Endothelial cell of umbilical vein (primary cell): ENCODE results near the gene MAP1B. TPM values are rescaled to one million over a fixed set of nuclear protein-coding genes. Genes with fewer than 3 reads are reported as not detected.

ENCODE experiments used
- BruUV-seq: library from RNA; stranded (reverse); fragments of 400-500 nt; replicated peaks from 2 replicates; lab custom pipeline; 2021; lab: Mats Ljungman, UMichigan
- CTCF ChIA-PET: fragments of 300-600, 350-600 bp; sonication (Branson Sonifier 250); formaldehyde crosslinking; loops from one replicate; lab custom pipeline; 2021; ENCODE audit warnings: antibody characterized with exemption, inconsistent platforms; lab: Charles Lee
- POLR2A ChIA-PET: fragments of 300-600, 350-600 bp; sonication (Branson Sonifier 250); formaldehyde crosslinking; loops from one replicate; lab custom pipeline; 2021; ENCODE audit warnings: antibody characterized with exemption, inconsistent platforms; lab: Charles Lee
- DNase-seq: peaks from one replicate; pipeline ENCODE4 v3.0.0-alpha.2; 2011; ENCODE audit warnings: low read depth, low spot score
- FAIRE-seq: peaks from 2 replicates; lab custom pipeline; 2011; peaks lifted over from hg19 to GRCh38; lab: Jason Lieb, UNC
- H2AFZ ChIP-seq: 2 replicates; pipeline ENCODE4 v1.6.0; 2012; ENCODE audit warnings: low read depth, low read length, control low read depth, inconsistent platforms
- H3K27ac ChIP-seq: 2 replicates; pipeline ENCODE4 v1.5.1; 2011; ENCODE audit warnings: low read depth, mild to moderate bottlenecking, control low read depth, low read length, moderate library complexity; ENCODE audit not compliant: insufficient read depth
- H3K27me3 ChIP-seq, 2 experiments: 2 replicates each; pipeline versions ENCODE4 v1.6.0 to v1.6.1; 2011; ENCODE audit warnings: low read length in 2 of 2, mixed read lengths in 1 of 2; ENCODE audit not compliant: control insufficient read depth in 2 of 2, insufficient read depth in 2 of 2
- H3K36me3 ChIP-seq, 2 experiments: 2 replicates in 1 of 2; 3 replicates in 1 of 2; pipeline ENCODE4 v1.5.1; 2011; ENCODE audit warnings: low read length in 2 of 2, mild to moderate bottlenecking in 1 of 2, moderate library complexity in 1 of 2; ENCODE audit not compliant: control insufficient read depth in 2 of 2, insufficient read depth in 2 of 2; ENCODE audit errors: extremely low read depth in 1 of 2
- H3K4me1 ChIP-seq: 3 replicates; pipeline ENCODE4 v1.5.1; 2011; ENCODE audit warnings: mild to moderate bottlenecking, low read length; ENCODE audit not compliant: control insufficient read depth, insufficient read depth; ENCODE audit errors: extremely low read depth
- H3K4me2 ChIP-seq: 2 replicates; pipeline ENCODE4 v1.6.1; 2011; ENCODE audit warnings: low read length, control low read depth, mixed read lengths; ENCODE audit not compliant: insufficient read depth
- H3K4me3 ChIP-seq, 3 experiments: fragments of 200-600 bp in 1 of 3; sonication (generic), shearing (Covaris generic) in 1 of 3; replicated peaks in 1 of 3; 2 replicates each; pipeline ENCODE4 v1.5.1; 2011 to 2016; ENCODE audit warnings: control low read depth in 3 of 3, low read length in 3 of 3, mild to moderate bottlenecking in 2 of 3, inconsistent platforms in 1 of 3, low read depth in 1 of 3, moderate library complexity in 1 of 3; ENCODE audit not compliant: insufficient read depth in 1 of 3
- H3K79me2 ChIP-seq: 2 replicates; pipeline ENCODE4 v1.6.0; 2012; ENCODE audit warnings: low read length, inconsistent platforms; ENCODE audit not compliant: control insufficient read depth, insufficient read depth
- H3K9ac ChIP-seq: replicated peaks from 2 replicates; pipeline ENCODE3; 2011; ENCODE audit warnings: low read length, control low read depth; ENCODE audit not compliant: insufficient read depth; ENCODE audit errors: extremely low read depth
- H3K9me1 ChIP-seq: replicated peaks from 3 replicates; pipeline ENCODE4 v1.6.0; 2011; ENCODE audit warnings: mild to moderate bottlenecking, low read length; ENCODE audit not compliant: control insufficient read depth, insufficient read depth; ENCODE audit errors: extremely low read depth
- H3K9me3 ChIP-seq: replicated peaks from 2 replicates; pipeline ENCODE4 v1.5.1; 2012; ENCODE audit warnings: low read length, inconsistent platforms; ENCODE audit not compliant: control insufficient read depth, insufficient read depth
- H4K20me1 ChIP-seq: replicated peaks from 2 replicates; pipeline ENCODE3; 2011; ENCODE audit warnings: mild to moderate bottlenecking, low read length; ENCODE audit not compliant: control insufficient read depth, insufficient read depth; ENCODE audit errors: extremely low read depth
- CTCF ChIP-seq, 2 donors: IDR thresholded peaks; 1 replicate in 1 of 2; 2 replicates in 1 of 2; pipeline ENCODE4 v1.5.1; 2011; ENCODE audit warnings: low read length in 2 of 2, mild to moderate bottlenecking in 2 of 2, moderate library complexity in 2 of 2, control low read depth in 1 of 2, inconsistent platforms in 1 of 2, low read depth in 1 of 2; ENCODE audit not compliant: insufficient read depth in 1 of 2; ENCODE audit errors: extremely low read depth in 1 of 2
- EZH2 ChIP-seq: IDR thresholded peaks from 2 replicates; pipeline ENCODE4 v1.6.1; 2012; ENCODE audit warnings: borderline replicate concordance, low read depth, mild to moderate bottlenecking, moderate library complexity, low read length, inconsistent platforms; ENCODE audit not compliant: severe bottlenecking
- FOS ChIP-seq: IDR thresholded peaks from 2 replicates; pipeline ENCODE4 v1.6.1; 2011; ENCODE audit warnings: mild to moderate bottlenecking, low read length, moderate library complexity, borderline replicate concordance; ENCODE audit not compliant: insufficient read depth
- GATA2 ChIP-seq: IDR thresholded peaks from 2 replicates; pipeline ENCODE4 v1.7.0; 2011; ENCODE audit warnings: low read depth, mild to moderate bottlenecking, moderate library complexity, mixed read lengths, low read length; ENCODE audit not compliant: insufficient read length, insufficient read depth
- JUN ChIP-seq: IDR thresholded peaks from 2 replicates; pipeline ENCODE4 v1.6.1; 2011; ENCODE audit warnings: borderline replicate concordance, low read depth; ENCODE audit not compliant: insufficient read length, insufficient read depth
- MAX ChIP-seq: IDR thresholded peaks from 2 replicates; pipeline ENCODE4 v1.6.1; 2011; ENCODE audit not compliant: insufficient read depth, insufficient read length
- MYC ChIP-seq: IDR thresholded peaks from one replicate; pipeline ENCODE4 v1.6.1; 2011; ENCODE audit warnings: mild to moderate bottlenecking, low read depth, low read length
- POLR2A ChIP-seq: IDR thresholded peaks from 2 replicates; pipeline ENCODE4 v1.6.1; 2012; ENCODE audit warnings: low read depth, mild to moderate bottlenecking, control low read depth, low read length
- POLR2AphosphoS5 ChIP-seq: IDR thresholded peaks from 2 replicates; pipeline ENCODE4 v1.6.1; 2012; ENCODE audit warnings: low read depth, mild to moderate bottlenecking, control low read depth, low read length, moderate library complexity; ENCODE audit not compliant: insufficient read depth
- dilution Hi-C: fragments of 300-500 bp; cut with MboI; formaldehyde crosslinking; loops from one replicate; pipeline ENCODE4 v1.15.0; 2019; ENCODE audit warnings: low sequenced_read_pairs; ENCODE audit not compliant: extremely low pct_ligation_motif_present
- intact Hi-C: fragments of 100-400 bp; cut with micrococcal nuclease; formaldehyde crosslinking; loops from one replicate; pipeline ENCODE4 v1.10.0; 2022
- polyA plus RNA-seq, 4 experiments: library from polyadenylated mRNA; depleted of rRNA in 3 of 4; stranded (reverse) in 3 of 4; unstranded in 1 of 4; fragments of >200 nt; gene quantifications; 2 replicates each; pipeline versions ENCODE4 v1.2.1 to v1.2.3, GENCODE V29; 2011 to 2012; ENCODE audit warnings: missing spikeins in 1 of 4
- total RNA-seq: library from RNA; stranded (reverse); gene quantifications from 2 replicates; pipeline ENCODE4 v1.2.3, GENCODE V29; 2021

Gene MAP1B
- total and polyA plus RNA-seq, 2 donors (not counting 3 experiments of a cell fraction or from before 2014, with no cell fraction given), result 55.9 to 263 TPM

GRCh38 chr5:72191404-72191803, 84.1 kb downstream of the MAP1B start:
- BruUV-seq, result no TSS peak
- Histone ChIP-seq H3K79me2 (peaks cover 42% of the 10 kb centered on the region), H3K4me1 (no peaks in the 10 kb centered on the region), H3K4me2 (no peak overlapping the region), H3K9ac (no peak overlapping the region), H3K27ac (no peak overlapping the region), H3K4me3 (no peak overlapping the region), H3K9me1 (no peaks in the 10 kb centered on the region), H3K9me3 (no peaks in the 10 kb centered on the region), H3K36me3 (peaks cover 18 to 23% of the 10 kb centered on the region in 2 experiments), H2AFZ (no peak overlapping the region), H4K20me1 (no peaks in the 10 kb centered on the region), H3K27me3 (no peaks in the 10 kb centered on the region)
- intact Hi-C loops, result no loop called here
- FAIRE-seq (no peak), DNase-seq (no peak)
- ChIA-PET CTCF (interaction anchor here (1.1 kb wide), 1 partner anchor 54 kb away, joined by 3 read pairs; no protein-coding TSS in a partner anchor), POLR2A (no interaction called here)
- TF ChIP-seq GATA2 (no peak), EZH2 (no peak), JUN (no peak), CTCF (IDR thresholded peaks at IDR 0.05; ENCODE audit: extremely low read depth in 1 of 2, insufficient read depth in 1 of 2, low read depth in 1 of 2, low read length in 2 of 2) (no peak)
- dilution Hi-C loops, result no loop called here

GRCh38 chr5:72194846-72195245, 87.6 kb downstream of the MAP1B start:
- no peaks in the 10 kb centered on the region for H3K27me3 ChIP-seq
- ChIA-PET POLR2A (interaction anchor here (0.6 kb wide), 1 partner anchor 51 kb away, joined by 3 read pairs; no protein-coding TSS in a partner anchor), CTCF (no interaction called here)
- no peaks in the 10 kb centered on the region for H3K9me3 ChIP-seq
- peaks cover 59% of the 10 kb centered on the region for H3K79me2 ChIP-seq
- no peaks in the 10 kb centered on the region for H3K9me1 ChIP-seq
- intact Hi-C loops, result no loop called here
- TF ChIP-seq FOS (no peak), POLR2A (no peak), MYC (no peak), POLR2AphosphoS5 (no peak), CTCF (IDR thresholded peaks at IDR 0.05; ENCODE audit: extremely low read depth in 1 of 2, insufficient read depth in 1 of 2, low read depth in 1 of 2, low read length in 2 of 2) (no peak), JUN (no peak), MAX (no peak), GATA2 (no peak), EZH2 (no peak)
- peaks cover 33% of the 10 kb centered on the region in 2 experiments for H3K36me3 ChIP-seq
- no peak overlapping the region for H3K9ac ChIP-seq
- dilution Hi-C loops, result no loop called here
- no peak overlapping the region for H3K27ac ChIP-seq
- no peak overlapping the region for H2AFZ ChIP-seq
- H3K4me1 ChIP-seq, result no peaks in the 10 kb centered on the region
- TSS peak; percentile 3 for BruUV-seq
- FAIRE-seq (no peak), DNase-seq (no peak)
- H3K4me2 ChIP-seq, result no peak overlapping the region
- H3K4me3 ChIP-seq, result no peak overlapping the region
- no peaks in the 10 kb centered on the region for H4K20me1 ChIP-seq
